Measurements from ENCODE around the gene PACS1. TPM values are rescaled to one million over a fixed set of nuclear protein-coding genes. Genes with fewer than 3 reads are reported as not detected.
"Not testable (repeated sequence)": the region's sequence is repeated elsewhere in the genome, so short reads cannot be mapped to it uniquely, and the experiment has no call there.

The PACS1 gene
- total and polyA plus RNA-seq, 2 donors (not counting 1 experiment from before 2014, with no cell fraction given): 131 to 303 TPM

DNA sequence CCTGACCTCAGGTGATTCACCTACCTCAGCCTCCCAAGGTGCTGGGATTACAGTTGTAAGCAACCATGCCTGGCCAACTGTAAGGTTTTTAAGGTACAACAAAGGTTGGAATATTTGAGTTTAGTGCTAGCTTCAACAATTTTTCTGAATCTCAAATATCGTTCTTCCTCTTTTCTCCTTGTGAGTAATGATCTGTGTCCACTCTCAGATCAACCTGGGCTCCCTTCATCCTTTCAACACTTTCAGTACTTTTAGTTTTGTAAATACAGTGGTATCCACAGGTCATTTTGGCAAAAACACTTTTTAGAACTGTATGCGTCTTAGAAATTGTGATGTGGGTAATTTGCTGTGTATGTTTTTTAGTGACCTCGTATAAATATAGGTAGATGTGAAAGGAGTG is 7.9 kb downstream of the PACS1 start:
- H3K4me1 Mint-ChIP-seq: peaks cover 82% of the 10 kb centered on the region
- Histone ChIP-seq H3K4me2 (replicated peaks; ENCODE audit: low read depth, low read length, poor library complexity, severe bottlenecking) (peak overlapping the region; percentile 48), H3K9me3 (ENCODE audit: control extremely low read depth in 1 of 3, control insufficient read depth in 2 of 3, insufficient read depth in 1 of 3, low read length in 2 of 3) (no peaks in the 10 kb centered on the region), H3K4me3 (ENCODE audit: control extremely low read depth in 1 of 5, extremely low read depth in 1 of 5, insufficient read depth in 1 of 5, low read depth in 2 of 5, low read length in 4 of 5) (peak overlapping the region in 1 of 5 experiments; percentile 1), H3K27ac (ENCODE audit: low read length in 2 of 2) (peak overlapping the region; percentile 45 to 93), H3K27me3 (replicated peaks in 1 of 4; ENCODE audit: control extremely low read depth in 1 of 4, control insufficient read depth in 3 of 4, insufficient read depth in 4 of 4, low read length in 3 of 4) (no peaks in the 10 kb centered on the region), H3K4me1 (ENCODE audit: control insufficient read depth in 2 of 2, insufficient read depth in 2 of 2, low read length in 2 of 2) (peaks cover 69 to 78% of the 10 kb centered on the region in 2 donors), H4K20me1 (ENCODE audit: control insufficient read depth, insufficient read depth, low read length, poor library complexity, severe bottlenecking) (peaks cover 7% of the 10 kb centered on the region), H3K9ac (ENCODE audit: low read length) (peak overlapping the region; percentile 25), H2AFZ (ENCODE audit: insufficient read depth, low read depth, low read length, poor library complexity, severe bottlenecking) (no peak overlapping the region), H3K79me2 (ENCODE audit: control insufficient read depth, insufficient read depth, low read length) (peaks cover 92% of the 10 kb centered on the region), H3K36me3 (replicated peaks in 1 of 2; ENCODE audit: control extremely low read depth in 1 of 2, control insufficient read depth in 1 of 2, extremely low read depth in 1 of 2, insufficient read depth in 2 of 2, low read length in 1 of 2) (peaks cover 1 to 26% of the 10 kb centered on the region in 2 experiments)
- ChIA-PET CTCF (interaction anchor here (0.7 to 6.6 kb wide), 4 partner anchors 9 to 209 kb away, joined by 3 to 98 read pairs (median 4); partner anchors contain the start of gene PACS1), POLR2A (interaction anchor here (2.3 kb wide), 1 partner anchor 33 kb away, joined by 6 read pairs; no protein-coding TSS in a partner anchor)
- peak overlapping the region; percentile 79 for H3K4me3 Mint-ChIP-seq
- H3K27ac Mint-ChIP-seq: peak overlapping the region; percentile 96
- no peaks in the 10 kb centered on the region for H3K27me3 Mint-ChIP-seq
- no peaks in the 10 kb centered on the region for H3K9me3 Mint-ChIP-seq (ENCODE audit: insufficient read depth)
- no peak for TF ChIP-seq EZH2 (IDR thresholded peaks at IDR 0.05; ENCODE audit: borderline replicate concordance, insufficient read depth, low read depth, low read length, poor library complexity, severe bottlenecking)
- TF ChIP-seq, protein P1, sequence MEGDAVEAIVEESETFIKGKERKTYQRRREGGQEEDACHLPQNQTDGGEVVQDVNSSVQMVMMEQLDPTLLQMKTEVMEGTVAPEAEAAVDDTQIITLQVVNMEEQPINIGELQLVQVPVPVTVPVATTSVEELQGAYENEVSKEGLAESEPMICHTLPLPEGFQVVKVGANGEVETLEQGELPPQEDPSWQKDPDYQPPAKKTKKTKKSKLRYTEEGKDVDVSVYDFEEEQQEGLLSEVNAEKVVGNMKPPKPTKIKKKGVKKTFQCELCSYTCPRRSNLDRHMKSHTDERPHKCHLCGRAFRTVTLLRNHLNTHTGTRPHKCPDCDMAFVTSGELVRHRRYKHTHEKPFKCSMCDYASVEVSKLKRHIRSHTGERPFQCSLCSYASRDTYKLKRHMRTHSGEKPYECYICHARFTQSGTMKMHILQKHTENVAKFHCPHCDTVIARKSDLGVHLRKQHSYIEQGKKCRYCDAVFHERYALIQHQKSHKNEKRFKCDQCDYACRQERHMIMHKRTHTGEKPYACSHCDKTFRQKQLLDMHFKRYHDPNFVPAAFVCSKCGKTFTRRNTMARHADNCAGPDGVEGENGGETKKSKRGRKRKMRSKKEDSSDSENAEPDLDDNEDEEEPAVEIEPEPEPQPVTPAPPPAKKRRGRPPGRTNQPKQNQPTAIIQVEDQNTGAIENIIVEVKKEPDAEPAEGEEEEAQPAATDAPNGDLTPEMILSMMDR (IDR thresholded peaks at IDR 0.05): no peak
- WGBS (ENCODE audit: insufficient coverage): no CpG with 5 or more reads among the region's 3 CpGs
- ATAC-seq (ENCODE audit: low read depth) (peak; percentile 11), DNase-seq (peak; percentile 66)
- intact Hi-C loops (cut with micrococcal nuclease): no loop called here

DNA sequence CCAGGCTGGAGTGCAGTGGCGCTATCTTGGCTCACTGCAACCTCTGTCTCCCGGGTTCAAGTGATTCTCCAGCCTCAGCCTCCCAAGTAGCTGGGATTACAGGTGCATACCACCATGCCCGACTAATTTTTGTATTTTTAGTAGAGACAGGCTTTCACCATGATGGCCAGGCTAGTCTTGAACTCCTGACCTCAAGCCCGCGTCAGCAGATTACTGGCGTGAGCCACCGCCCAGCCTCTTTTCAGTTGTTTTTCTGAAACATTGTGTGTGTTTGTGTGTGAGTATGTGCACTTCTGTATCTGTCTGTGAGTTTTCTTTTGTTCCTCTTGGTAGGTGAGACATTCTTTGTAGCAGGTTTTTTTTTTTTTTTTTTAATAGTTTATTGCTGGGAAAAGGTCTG is 8.9 kb downstream of the PACS1 start:
- Histone ChIP-seq H3K79me2 (ENCODE audit: control insufficient read depth, insufficient read depth, low read length) (peaks cover 92% of the 10 kb centered on the region), H3K4me1 (ENCODE audit: control insufficient read depth in 2 of 2, insufficient read depth in 2 of 2, low read length in 2 of 2) (peaks cover 76 to 83% of the 10 kb centered on the region in 2 donors), H3K36me3 (replicated peaks in 1 of 2; ENCODE audit: control extremely low read depth in 1 of 2, control insufficient read depth in 1 of 2, extremely low read depth in 1 of 2, insufficient read depth in 2 of 2, low read length in 1 of 2) (peaks cover 3 to 22% of the 10 kb centered on the region in 2 experiments), H3K27ac (ENCODE audit: low read length in 2 of 2) (peak overlapping the region; percentile 45 to 93), H3K4me2 (replicated peaks; ENCODE audit: low read depth, low read length, poor library complexity, severe bottlenecking) (peak overlapping the region; percentile 81)
- CTCF ChIA-PET: interaction anchor here (6.6 kb wide), 1 partner anchor 10 kb away, joined by 98 read pairs; the partner anchor contains the start of gene PACS1
- 100% methylated on average over 1 of the region's 7 CpGs for WGBS (ENCODE audit: insufficient coverage)
- H2AFZ ChIP-seq (ENCODE audit: insufficient read depth, low read depth, low read length, poor library complexity, severe bottlenecking); POLR2A ChIA-PET; H4K20me1 ChIP-seq (ENCODE audit: control insufficient read depth, insufficient read depth, low read length, poor library complexity, severe bottlenecking); H3K9ac ChIP-seq (ENCODE audit: low read length); H3K9me3 ChIP-seq (ENCODE audit: control extremely low read depth in 1 of 3, control insufficient read depth in 2 of 3, insufficient read depth in 1 of 3, low read length in 2 of 3); H3K4me3 ChIP-seq (ENCODE audit: control extremely low read depth in 1 of 5, extremely low read depth in 1 of 5, insufficient read depth in 1 of 5, low read depth in 2 of 5, low read length in 4 of 5); ATAC-seq (ENCODE audit: low read depth); DNase-seq; H3K9me3 Mint-ChIP-seq (ENCODE audit: insufficient read depth); H3K27me3 ChIP-seq (replicated peaks in 1 of 4; ENCODE audit: control extremely low read depth in 1 of 4, control insufficient read depth in 3 of 4, insufficient read depth in 4 of 4, low read length in 3 of 4); H3K27me3 Mint-ChIP-seq; intact Hi-C loops (cut with micrococcal nuclease): not testable (repeated sequence)
- peak overlapping the region; percentile 96 for H3K27ac Mint-ChIP-seq
- peaks cover 85% of the 10 kb centered on the region for H3K4me1 Mint-ChIP-seq
- H3K4me3 Mint-ChIP-seq: peak overlapping the region; percentile 52
